A172 (cell line): Measurements from ENCODE around the gene ANKS1A. TPM values are rescaled to one million over a fixed set of nuclear protein-coding genes. Genes with fewer than 3 reads are reported as not detected.

ENCODE experiments used
- DNase-seq: peaks from one replicate; pipeline ENCODE4 v3.0.0-alpha.2; 2015; ENCODE audit warnings: low spot score
- total RNA-seq: library from RNA; depleted of rRNA; stranded (reverse); fragments of >200 nt; shearing (Covaris generic); gene quantifications from 2 replicates; pipeline ENCODE4 v1.2.3, GENCODE V29; 2014

ANKS1A gene
- total RNA-seq, 1 experiment from 2014 or later, result 5.0 TPM

DNA sequence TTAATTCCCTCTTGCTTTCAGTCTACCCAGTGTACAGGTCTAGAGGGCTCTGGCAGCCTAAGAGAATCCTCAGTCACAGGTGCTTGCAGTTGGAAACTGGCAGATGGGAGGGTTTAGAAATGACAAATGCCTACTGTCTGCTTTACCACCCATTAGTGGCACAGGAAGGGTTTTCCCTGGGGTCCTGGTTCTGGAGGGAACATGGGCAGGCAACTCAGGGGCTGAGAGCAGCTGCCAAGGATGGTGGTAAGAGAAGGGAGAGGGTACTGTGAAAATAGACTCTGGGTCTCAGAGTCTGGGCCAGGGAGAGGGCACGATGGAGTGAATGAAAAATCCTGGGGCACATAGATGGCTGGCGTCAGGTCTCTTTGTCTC is 148.6 kb downstream of the ANKS1A start:
- no peak for DNase-seq

DNA sequence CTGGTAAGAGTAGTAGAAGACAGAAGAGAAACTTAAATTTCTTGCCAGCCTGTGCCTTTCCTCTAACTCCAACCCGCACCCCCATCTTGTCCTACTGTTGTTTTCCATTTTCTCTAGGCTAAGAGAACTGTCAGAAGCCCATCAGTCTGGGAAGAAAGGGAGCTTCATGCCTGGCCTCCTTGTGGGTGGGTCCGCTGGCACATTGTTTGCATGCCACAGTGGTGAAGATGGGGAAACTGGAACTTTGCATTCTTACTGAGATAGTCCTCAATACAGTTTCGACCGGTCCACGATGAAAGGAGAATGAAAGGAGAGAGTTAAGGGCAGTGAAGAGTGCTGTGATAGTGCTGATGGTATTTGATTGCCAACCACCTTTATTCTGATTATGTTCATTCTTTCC is 149.0 kb downstream of the ANKS1A start:
- DNase-seq, result peak; percentile 12

DNA sequence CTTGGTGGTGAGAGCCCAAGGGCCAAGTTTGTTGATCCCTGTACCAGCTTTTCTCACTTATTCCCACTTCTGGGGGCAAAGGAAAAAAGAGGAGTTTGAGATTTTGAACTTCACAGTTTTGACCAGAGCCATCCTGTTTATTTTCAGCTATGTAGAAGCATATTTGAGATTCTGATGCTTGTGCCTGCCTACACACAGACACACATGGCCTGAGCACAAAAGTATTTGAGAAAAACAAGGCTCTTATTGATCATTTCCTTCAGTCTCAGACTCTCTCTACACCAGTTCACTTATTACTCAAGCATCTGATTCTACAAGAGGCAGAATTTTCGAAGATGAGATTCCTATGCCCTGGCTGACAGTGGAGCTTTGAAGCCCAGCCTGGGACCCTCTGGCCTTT is 151.3 kb downstream of the ANKS1A start:
- DNase-seq, result no peak

DNA sequence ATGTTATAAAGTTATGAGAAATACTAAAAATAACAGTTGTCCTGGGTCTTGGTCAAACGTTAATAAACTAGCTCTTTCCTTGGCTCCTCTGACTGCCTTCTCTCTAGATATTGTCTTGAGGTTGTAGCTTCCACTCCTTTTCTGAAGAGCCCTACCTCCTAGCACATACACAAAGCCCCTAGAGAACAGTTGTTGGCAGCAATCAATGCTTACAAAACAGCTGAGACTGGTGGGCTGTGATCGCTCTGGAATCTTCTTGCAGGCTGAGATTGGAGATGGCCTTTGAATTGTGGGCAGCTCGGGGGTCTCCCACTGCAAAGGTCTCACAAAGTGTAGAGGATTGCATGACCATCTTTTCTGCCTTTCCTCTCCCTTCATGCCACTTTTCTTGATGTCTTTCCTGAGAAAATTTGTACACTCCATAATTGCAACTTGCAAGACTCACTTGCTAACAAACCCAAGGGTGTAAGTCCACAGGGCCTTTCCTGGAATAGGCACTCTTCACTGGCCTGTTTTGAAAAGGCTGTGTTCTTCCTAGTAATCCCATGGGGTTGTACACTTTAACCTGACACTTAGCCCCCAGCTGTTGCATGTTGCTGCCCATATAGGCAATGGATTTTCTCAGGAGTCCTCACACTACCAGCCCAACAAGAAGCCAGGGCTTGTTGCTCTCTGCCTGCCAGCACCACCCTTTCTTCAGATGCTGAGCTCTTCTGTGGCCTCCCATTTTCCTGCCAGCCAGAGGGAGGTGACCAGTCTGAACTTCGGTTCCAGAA is 152.2 kb downstream of the ANKS1A start:
- DNase-seq, result no peak

DNA sequence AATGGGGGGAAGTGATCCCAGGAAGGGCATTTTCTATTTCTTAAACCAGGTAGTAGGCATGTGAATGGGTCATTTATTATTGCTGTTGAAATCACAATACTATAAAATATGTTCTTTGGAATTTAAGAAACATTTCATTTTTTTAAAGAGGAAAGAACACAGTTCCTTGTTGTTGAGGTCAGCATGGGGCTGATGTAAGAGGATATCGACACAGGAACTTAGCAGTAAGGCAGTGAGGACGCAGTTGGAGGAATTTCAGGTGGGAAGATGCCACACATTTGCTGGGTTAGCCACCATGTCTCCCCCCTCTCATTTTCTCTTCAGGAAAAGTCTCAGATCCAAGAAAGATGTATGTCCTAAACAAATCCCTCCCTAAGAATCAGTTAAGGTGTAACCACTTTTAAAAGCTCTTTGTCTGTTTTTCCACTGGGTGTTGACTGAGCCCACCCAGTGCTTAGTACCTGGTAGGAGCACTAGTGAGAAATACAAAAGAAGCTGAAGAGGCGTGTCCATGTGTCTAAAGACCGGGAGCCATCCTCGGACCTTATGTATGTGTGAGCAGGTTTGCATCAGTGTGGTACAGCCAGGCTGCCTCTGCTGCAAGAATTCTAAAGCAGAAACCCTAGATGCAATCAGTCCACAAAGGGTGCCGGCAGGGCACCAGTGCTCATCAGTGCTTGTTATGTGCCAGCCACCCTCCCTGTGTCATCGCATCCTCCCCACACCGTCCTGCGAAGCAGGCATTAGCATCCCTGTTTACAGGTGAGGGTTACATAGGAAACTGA is 153.2 kb downstream of the ANKS1A start:
- no peak for DNase-seq

DNA sequence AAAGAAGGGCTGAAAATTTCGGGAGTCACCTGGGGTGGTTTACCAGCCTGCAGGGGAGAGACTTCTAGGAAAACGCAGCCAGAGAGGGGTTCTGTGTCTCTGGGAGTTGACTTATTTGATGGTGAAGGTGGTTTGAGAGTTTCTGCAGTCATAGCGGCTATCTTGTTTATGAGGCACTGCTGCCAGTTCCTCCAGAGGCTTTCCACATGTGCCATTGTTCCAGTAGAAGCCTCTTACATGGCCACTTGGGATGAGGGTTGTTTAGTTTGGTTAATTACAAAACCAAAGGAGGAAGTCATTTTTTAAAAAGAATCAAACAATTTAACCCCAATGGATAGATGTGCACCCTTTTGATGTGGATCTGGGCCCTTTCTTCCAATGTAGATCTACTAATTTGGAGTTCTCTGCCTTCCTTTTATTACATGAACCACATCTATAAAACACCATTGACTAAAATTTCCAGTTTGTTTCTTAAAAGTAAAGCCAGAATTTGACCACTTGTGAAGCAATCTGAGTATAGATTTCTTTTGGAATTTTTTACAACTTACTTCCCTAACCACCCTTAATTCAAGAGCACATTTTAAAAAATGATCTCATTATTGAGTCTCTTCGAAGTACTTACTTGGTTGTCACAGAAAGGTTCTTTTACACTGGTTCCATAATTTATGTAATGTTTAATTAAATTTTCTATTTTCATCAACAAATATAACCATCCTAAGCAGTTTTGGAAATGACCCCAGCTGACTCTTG is 154.5 kb downstream of the ANKS1A start:
- no peak for DNase-seq

DNA sequence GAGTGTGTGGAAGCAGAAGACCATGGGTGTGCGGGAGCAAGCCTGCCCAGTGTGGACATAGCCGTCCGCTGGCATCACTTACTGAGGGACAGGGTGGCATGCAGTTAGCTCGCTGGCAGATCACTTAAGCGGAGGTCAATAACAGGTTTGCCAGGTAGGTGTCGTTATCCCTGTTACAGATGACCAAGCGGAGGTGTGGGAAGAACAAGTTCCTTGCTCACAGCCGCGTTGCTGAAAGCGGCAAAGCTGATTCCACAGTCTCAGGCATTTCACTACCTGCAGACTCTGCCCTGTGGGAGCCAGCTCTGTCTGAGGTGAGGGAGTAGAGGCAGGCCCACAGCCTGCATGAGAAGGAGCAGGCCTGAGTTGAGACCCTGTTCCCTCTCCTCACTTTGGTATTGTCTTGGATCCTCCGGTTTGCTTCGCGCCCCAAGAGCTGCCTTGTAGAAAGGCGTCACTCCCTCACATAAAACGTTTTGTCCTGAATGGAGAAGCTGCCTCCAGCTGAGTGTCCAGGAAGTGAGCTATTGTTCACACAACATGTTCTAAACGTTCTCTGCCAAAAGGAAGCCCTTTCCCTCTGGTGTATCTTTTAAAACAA is 155.2 kb downstream of the ANKS1A start:
- peak; percentile 28 for DNase-seq

DNA sequence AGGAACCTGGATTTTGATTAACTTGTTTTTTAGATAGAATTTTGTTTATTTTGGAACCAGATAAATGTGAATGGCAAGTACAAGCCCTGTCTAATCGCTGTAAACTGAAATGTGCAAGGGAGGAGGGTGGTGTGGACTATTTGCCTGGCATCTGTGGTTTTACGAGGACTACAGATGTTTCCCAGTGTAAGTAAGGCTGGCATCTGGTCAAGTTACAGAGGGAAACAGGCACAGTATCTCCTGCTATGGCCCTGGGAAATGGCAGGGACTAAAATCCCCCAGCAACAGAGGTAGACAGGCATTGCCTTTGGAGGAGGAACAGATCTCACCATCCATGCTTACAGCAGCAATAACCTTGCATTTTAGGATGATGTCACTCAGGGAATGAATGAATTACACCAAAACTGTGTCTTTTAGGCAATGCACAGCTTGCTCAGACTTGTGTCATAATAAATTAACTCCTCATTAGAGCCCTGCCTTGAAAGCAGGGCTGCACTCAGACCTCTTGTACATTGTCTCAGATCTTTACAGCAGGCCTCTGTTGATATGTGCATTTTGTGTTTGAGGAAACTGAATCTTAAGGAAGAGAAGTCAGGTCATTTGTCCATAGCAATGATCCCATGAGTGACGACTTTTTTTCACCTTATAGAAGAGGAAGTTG is 155.8 kb downstream of the ANKS1A start:
- peak; percentile 16 for DNase-seq

DNA sequence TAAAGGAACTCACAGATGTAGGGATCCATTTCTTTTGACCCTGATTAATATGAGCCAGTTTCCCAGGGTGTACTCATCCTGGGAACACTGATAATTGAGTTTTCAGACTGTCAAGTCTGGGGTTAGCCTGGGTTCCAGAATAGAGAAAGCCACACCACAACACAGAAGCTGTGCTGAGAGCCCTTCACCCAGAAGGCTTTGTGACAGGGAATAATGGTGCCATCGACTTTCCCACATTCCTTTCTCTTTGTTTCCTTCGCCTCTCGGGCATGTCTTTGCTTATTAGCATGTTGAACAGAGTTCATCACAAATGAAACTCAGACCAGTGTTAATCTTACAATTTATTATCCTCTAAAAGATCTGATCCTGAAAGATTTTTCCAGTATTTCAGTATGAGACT is 157.0 kb downstream of the ANKS1A start:
- DNase-seq, result no peak

DNA sequence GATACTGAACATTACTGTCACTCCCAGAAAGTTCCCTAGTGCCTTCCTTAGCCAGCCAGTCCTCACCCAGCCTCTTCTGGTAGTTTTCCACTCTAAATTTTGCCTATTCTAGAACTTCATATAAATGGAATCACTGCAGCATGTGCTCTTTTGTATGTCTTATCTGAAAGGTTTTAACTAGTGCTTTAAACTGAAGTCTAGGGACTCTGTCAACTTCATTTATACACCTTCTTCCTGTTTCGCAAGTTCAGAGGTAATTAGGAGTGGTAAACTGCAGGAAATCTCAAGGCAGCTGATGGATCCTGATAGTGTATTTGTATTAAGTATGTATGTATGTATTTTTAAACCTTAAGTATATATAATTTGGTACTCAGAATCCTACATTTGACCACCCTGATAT is 157.8 kb downstream of the ANKS1A start:
- no peak for DNase-seq

DNA sequence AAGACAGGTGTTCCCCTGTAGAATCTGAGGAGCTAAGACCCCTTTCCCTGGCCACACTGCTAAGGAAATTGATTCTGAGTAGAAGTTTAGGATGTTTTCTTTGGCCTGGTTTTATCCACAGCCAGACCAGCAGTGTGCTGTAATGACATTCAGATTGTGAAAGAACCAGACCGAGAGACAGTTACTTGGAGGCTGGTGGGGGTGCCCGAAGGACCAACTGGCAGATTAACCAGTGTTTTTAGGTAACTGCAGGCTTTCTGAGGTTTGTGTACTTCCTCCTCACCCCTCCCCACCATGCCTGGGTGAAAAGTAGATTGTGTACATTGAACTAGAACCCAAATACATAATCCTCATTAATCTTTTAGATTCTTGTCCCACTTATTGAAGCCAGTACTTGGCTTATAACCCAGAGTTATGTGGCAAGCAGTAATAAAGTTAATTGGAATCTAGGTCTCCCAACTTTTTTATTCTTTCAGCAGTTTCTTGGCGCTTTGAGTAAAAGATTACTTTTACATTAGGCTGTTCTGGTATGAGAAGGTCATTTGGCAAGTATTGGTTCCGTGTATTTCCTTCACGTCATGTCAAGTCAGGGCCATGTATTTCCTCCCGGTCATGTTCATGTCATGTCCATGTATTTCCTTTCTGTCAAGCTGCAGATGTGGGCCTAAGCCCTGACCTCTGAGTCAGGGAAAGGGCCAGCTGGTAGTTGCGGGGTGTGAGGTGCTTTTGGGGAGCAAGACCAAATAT is 158.4 kb downstream of the ANKS1A start:
- DNase-seq, result no peak

DNA sequence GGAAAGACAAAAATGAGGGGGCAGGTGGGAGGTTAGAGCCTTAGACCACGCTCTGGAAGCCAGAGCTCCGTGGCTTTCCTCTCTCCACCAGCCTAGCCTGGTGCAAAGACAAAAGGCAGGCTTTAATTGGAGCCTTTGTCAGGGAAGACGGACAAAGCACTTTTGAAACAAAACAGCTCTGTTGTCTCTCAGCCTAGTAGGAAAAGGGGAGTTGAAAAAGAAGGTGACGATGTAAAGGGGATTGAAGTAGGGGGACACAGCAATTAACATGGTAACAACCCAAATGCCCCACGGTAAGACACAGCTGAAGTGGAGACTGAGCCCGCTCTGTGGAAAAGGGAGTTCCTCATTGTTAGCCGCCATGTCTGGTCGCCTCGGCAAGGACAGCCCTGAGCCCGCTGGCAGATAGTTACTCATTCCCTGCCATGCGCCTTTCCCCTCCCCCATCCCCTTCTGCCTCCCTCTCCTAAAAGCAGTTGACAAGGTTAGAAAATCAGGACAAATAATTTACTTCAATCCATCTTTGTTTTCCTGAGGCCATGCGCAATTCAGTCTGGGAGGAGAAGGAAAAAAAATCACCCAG is 159.1 kb downstream of the ANKS1A start:
- no peak for DNase-seq

DNA sequence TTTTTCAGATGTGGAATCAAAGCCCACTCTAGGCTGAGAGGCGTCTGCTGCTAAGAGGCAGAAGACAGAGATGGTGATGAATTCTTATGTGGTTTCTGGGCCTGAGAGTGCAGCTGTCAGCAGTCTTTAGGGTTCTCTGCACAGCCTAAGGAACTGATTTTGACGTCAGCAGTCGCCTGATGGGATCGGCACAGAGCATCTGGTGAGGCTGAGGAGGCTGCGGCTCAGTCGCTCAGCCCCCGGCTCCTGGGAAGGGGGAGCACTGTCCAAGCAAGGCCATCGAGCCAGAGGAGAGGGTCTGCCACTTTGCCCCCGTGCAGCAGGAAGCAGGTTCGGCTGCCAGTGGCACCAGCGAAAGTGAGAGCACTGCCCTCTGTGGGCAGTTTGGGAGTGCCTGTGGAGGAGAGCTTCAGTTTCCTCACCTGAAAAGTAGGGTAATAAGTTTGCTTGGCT is 159.6 kb downstream of the ANKS1A start:
- no peak for DNase-seq

DNA sequence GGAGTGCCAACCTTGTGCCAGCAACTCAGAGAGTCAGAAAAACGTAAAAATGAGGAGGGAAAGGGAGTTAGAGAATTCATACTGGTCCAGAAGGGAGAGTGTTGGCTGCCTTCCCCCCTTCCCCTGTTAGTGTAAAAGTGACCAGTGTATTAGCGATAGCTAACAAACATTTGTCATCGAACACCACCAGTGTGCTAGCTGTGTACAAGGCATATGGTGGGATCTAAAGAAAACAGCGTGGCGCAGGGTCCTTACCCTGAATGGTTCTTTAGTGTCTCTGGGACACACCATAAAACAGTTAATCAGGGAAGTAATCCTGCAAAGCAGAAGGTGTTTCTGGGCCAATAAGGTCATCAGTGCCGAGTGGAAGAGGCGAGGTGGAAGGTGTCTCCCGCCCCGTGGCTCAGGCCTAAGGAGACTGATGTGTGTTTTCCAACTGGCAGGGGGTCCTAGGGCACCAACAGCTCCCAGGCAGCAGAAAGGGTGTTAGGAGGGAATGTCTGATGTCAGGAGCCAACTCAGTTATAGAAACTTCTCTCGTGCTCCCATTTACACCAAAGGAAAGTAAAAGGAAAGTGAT is 160.2 kb downstream of the ANKS1A start:
- no peak for DNase-seq

DNA sequence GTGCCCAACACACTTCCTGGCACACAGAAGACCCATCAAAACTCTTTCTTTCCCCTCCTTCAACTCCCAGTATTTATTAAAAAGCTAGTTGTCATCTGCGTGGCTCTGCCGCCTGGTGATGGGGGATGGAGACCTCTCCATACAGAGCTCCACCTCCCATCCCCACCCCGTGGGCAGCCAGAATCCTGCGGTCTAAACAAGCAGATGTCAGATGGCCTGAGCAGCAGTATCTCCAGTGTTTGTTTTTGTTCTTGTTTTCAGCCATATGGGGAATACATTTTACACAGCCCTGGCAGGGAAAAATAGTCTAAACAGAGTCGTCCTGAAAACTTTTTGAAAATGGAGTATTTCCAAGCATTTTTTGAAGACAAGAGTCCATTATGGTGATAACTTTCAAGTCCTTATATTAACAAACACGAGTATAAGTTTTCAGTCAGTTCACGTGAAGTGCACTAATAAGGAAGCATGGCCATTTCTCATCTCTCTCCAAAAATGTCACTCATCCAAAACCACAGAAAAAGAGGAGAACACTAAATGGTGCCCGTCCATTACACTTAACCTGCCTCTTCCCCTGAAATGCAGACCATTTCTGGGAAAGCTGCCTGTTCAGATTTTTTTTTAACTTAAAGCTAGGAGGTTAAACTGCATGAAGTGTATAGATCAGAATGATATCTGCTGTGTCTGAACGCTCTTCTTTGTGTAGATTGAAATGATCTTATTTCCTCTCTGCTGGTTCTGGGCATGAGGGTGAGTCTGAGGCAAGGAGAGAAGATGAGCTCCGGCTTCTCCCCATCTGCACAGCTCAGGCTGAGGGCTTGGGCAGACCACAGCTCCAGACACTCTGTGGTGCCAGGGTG is 161.1 kb downstream of the ANKS1A start:
- no peak for DNase-seq

DNA sequence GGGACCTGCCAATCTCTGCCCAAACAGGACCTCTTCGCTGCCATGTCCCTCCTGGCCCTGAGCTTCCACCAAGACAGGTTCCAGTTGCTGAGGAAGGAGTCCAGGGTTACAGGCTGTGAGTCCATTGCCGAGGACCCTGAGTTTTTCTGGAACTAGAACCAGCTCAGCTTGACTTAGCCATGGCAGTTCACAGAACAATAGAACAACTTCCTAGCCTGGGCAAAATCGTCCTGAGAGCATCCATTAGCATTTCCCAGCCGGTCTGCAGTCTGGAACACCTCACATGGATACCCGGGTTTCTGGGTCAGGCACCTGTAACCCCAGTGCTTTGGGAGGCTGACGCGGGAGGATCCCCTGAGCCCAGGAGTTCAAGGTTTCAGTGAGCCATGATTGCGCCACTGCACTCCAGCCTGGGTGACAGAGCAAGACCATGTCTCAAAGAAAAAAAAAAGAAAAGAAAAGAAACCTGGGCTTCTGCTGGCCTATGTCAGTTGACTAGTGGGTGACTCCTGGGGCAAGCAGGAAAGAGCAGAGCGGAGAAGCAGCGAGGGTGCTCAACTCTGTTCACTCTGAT is 161.8 kb downstream of the ANKS1A start:
- no peak for DNase-seq

DNA sequence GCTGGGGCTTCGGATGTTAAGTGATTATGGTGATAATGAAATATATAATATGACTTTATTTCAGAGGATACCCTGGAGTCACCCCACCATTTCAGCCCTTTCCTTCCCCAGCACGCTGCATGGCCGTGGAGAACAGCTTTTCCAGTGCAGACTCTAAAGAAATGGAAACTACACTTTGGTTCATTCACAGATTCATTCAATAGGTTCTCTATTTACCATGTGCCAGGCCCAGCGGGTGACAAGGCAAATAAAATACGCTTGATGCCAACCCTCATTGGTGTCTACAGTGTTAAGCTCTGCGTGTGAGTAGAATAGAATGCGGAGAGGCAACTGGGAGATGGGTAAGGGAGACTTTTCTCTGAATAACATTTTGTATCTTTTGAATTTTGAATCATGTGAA is 162.3 kb downstream of the ANKS1A start:
- DNase-seq, result no peak

DNA sequence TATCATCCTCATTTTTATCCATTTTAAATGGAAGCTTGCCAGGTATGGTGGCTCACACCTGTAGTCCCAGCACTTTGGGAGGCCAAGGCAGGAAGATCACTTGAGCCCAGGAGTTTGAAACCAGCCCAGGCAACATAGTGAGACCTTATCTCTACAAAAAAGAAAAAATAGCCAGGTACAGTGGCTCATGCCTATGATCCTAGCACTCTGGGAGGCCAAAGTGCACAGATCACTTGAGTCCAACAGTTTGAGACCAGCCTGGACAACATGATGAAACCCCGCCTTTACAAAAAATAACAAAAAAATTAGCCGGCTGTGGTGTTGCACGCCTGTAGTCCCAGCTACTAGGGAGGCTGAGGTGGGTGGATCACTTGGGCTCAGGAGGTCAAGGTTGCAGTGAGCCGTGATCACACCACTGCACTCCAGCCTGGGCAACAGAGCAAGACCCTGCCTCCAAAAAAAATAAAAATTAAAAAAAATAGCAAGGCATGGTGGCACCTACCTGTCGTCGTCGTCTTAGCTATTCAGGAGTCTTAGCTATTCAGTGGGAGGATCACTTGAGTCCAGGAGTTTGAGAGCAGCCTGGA is 163.0 kb downstream of the ANKS1A start:
- no peak for DNase-seq
